K562 (cell line): ENCODE measurements around the gene GLT1D1. TPM values are rescaled to one million over a fixed set of nuclear protein-coding genes. Genes with fewer than 3 reads are reported as not detected.
"Not testable (repeated sequence)": the region's sequence is repeated elsewhere in the genome, so short reads cannot be mapped to it uniquely, and the experiment has no call there.

ENCODE experiments used
- ATAC-seq: fragments of 200-7000 bp; cut with Tn5 transposase; 3 replicates; pipeline ENCODE4 v1.9.1; 2020; ENCODE audit warnings: moderate library complexity
- BruUV-seq: library from RNA; stranded (reverse); fragments of 400-500 nt; replicated peaks from 2 replicates; lab custom pipeline; 2021; lab: Mats Ljungman, UMichigan
- CTCF ChIA-PET: fragments of 300-600 bp; formaldehyde crosslinking; extraction: SDS; loops from one replicate; lab custom pipeline; 2021; ENCODE audit warnings: low intra/inter-chr PET ratio; lab: Yijun Ruan, JAX
- POLR2A ChIA-PET: fragments of 300-600, 350-650 bp; sonication (Branson Sonifier 250); formaldehyde crosslinking; extraction: SDS; loops from one replicate; lab custom pipeline; 2021; ENCODE audit warnings: antibody characterized with exemption, inconsistent platforms; lab: Yijun Ruan, JAX
- DNase-seq, 4 experiments: peaks; one replicate each; pipeline versions ENCODE4 v3.0.0 to v3.0.0-alpha.2; 2011 to 2018; ENCODE audit warnings: low spot score in 3 of 4, mixed read lengths in 3 of 4; ENCODE audit errors: extremely low read depth in 1 of 4
- FAIRE-seq: peaks from 2 replicates; lab custom pipeline; 2011; peaks lifted over from hg19 to GRCh38; lab: Jason Lieb, UNC
- H2AFZ ChIP-seq: 2 replicates; pipeline ENCODE4 v1.6.0; 2011; ENCODE audit warnings: low read depth, low read length, control low read depth, inconsistent platforms
- H3K27ac ChIP-seq: fragments of 200-600 bp; 3 replicates; pipeline ENCODE4 v1.8.0; 2011; ENCODE audit warnings: low read depth, mild to moderate bottlenecking, control low read depth, inconsistent platforms, low read length, moderate library complexity, mixed read lengths; ENCODE audit errors: extremely low read depth
- H3K27me3 ChIP-seq, 2 experiments: fragments of 300-600 bp in 1 of 2; 2 replicates in 1 of 2; 3 replicates in 1 of 2; pipeline versions ENCODE4 v1.6.0 to v1.8.0; 2011; ENCODE audit warnings: inconsistent platforms in 2 of 2, low read length in 2 of 2, mild to moderate bottlenecking in 1 of 2, mixed read lengths in 1 of 2, moderate library complexity in 1 of 2; ENCODE audit not compliant: control insufficient read depth in 2 of 2, insufficient read depth in 2 of 2
- H3K36me3 ChIP-seq: fragments of 300-600 bp; 3 replicates; pipeline ENCODE4 v1.8.0; 2011; ENCODE audit warnings: mild to moderate bottlenecking, low read length, inconsistent platforms; ENCODE audit not compliant: control insufficient read depth, insufficient read depth
- H3K4me1 ChIP-seq, 2 experiments: fragments of 200-600 bp in 1 of 2; replicated peaks in 1 of 2; 2 replicates in 1 of 2; 3 replicates in 1 of 2; pipeline versions ENCODE4 v1.5.1 to v1.8.0; 2011; ENCODE audit warnings: inconsistent platforms in 2 of 2, low read length in 2 of 2, mild to moderate bottlenecking in 1 of 2, mixed read lengths in 1 of 2, moderate library complexity in 1 of 2; ENCODE audit not compliant: control insufficient read depth in 2 of 2, insufficient read depth in 2 of 2
- H3K4me2 ChIP-seq: 2 replicates; pipeline ENCODE4 v1.6.1; 2011; ENCODE audit warnings: low read length, control low read depth, inconsistent platforms, mixed read lengths; ENCODE audit not compliant: insufficient read depth
- H3K4me3 ChIP-seq: fragments of 200-600 bp; sonication (generic), shearing (Covaris generic); 2 replicates; pipeline ENCODE4 v1.5.1; 2016; ENCODE audit warnings: control low read depth, inconsistent platforms
- H3K79me2 ChIP-seq: fragments of 200-600 bp; 3 replicates; pipeline ENCODE4 v1.8.0; 2011; ENCODE audit warnings: low read length, inconsistent platforms; ENCODE audit not compliant: control insufficient read depth, insufficient read depth
- H3K9ac ChIP-seq, 2 experiments: 2 replicates each; pipeline versions ENCODE4 v1.6.0 to v1.6.1; 2011; ENCODE audit warnings: low read depth in 2 of 2, low read length in 2 of 2, control low read depth in 1 of 2, inconsistent platforms in 1 of 2, mild to moderate bottlenecking in 1 of 2, mixed read lengths in 1 of 2; ENCODE audit not compliant: insufficient read depth in 1 of 2
- H3K9me1 ChIP-seq: one replicate; pipeline ENCODE4 v1.6.0; 2011; ENCODE audit warnings: inconsistent platforms, mild to moderate bottlenecking, low read length, moderate library complexity; ENCODE audit not compliant: control insufficient read depth, insufficient read depth
- H3K9me3 ChIP-seq: replicated peaks from 2 replicates; pipeline ENCODE4 v1.5.1; 2011; ENCODE audit warnings: low read depth, low read length, inconsistent platforms; ENCODE audit not compliant: control insufficient read depth, insufficient read depth
- H4K20me1 ChIP-seq: replicated peaks from 2 replicates; pipeline ENCODE4 v1.6.1; 2011; ENCODE audit warnings: low read length, inconsistent platforms, mixed read lengths; ENCODE audit not compliant: control insufficient read depth, insufficient read depth
- COPS2 ChIP-seq: fragments of 450-650 bp; conservative IDR thresholded peaks from 2 replicates; pipeline ENCODE4 v1.6.1; 2016; ENCODE audit warnings: mild to moderate bottlenecking, moderate library complexity
- HDGF ChIP-seq: fragments of 450-650 bp; IDR thresholded peaks from 2 replicates; pipeline ENCODE4 v1.6.1; 2016
- IRF9 ChIP-seq: fragments of 450-650 bp; IDR thresholded peaks from 2 replicates; pipeline ENCODE4 v1.6.1; 2016; ENCODE audit warnings: missing biosample characterization, missing genetic modification characterization
- KAT7 ChIP-seq: sonication (generic); formaldehyde crosslinking; IDR thresholded peaks from 2 replicates; pipeline ENCODE4 v1.8.0; 2022; ENCODE audit warnings: missing genetic modification reagents, mild to moderate bottlenecking, borderline replicate concordance
- MYC ChIP-seq, 2 experiments: fragments of 250-450 bp in 1 of 2; sonication (Bioruptor Pico) in 1 of 2; IDR thresholded peaks; 2 replicates each; pipeline versions ENCODE4 v1.5.1 to v1.6.1; 2012 to 2021; ENCODE audit warnings: low read depth in 2 of 2, borderline replicate concordance in 1 of 2, improper control_type of control experiment in 1 of 2, low read length in 1 of 2, mild to moderate bottlenecking in 1 of 2, moderate library complexity in 1 of 2
- NR3C1 ChIP-seq: sonication (generic); formaldehyde crosslinking; IDR thresholded peaks from 2 replicates; pipeline ENCODE4 v1.8.1; 2022; ENCODE audit warnings: missing genetic modification reagents
- ZBTB49 ChIP-seq: sonication (generic); formaldehyde crosslinking; IDR thresholded peaks from 2 replicates; pipeline ENCODE4 v1.8.0; 2022; ENCODE audit warnings: missing genetic modification reagents, mild to moderate bottlenecking, borderline replicate concordance
- ZBTB5 ChIP-seq: fragments of 450-650 bp; IDR thresholded peaks from 2 replicates; pipeline ENCODE4 v1.6.1; 2017; ENCODE audit warnings: antibody characterized with exemption
- ZNF3 ChIP-seq: fragments of 250-450 bp; sonication (Bioruptor Pico); IDR thresholded peaks from 2 replicates; pipeline ENCODE4 v1.5.0; 2021; ENCODE audit warnings: mild to moderate bottlenecking, moderate library complexity
- WGBS: fragments of 100-300 bp; shearing (Covaris generic); methylation state at CpG from one replicate; pipeline ENCODE4 v1.1.6; 2016; ENCODE audit warnings: low coverage, mixed read lengths; ENCODE audit not compliant: insufficient coverage; ENCODE audit errors: missing lambda C conversion rate; 5-methylcytosine and 5-hydroxymethylcytosine counted together
- in situ Hi-C: fragments of 300-500 bp; cut with MboI; formaldehyde crosslinking; loops from 4 replicates; pipeline ENCODE4 v1.15.0; 2018; ENCODE audit warnings: inconsistent platforms, mixed read lengths
- intact Hi-C: fragments of 100-400 bp; cut with micrococcal nuclease; formaldehyde crosslinking; loops from 2 replicates; pipeline ENCODE4 v1.14.2; 2022
- polyA plus RNA-seq, 8 experiments: library from polyadenylated mRNA; depleted of rRNA in 4 of 8; stranded (reverse) in 5 of 8; unstranded in 3 of 8; fragments of >200 nt; fragmentation: Nextera tagmentation in 2 of 8; fragmentation: Illumina TruSeq in 1 of 8; extraction: Ambion mirVana in 2 of 8; extraction: Trizol in 1 of 8; gene quantifications; 2 replicates each; pipeline versions ENCODE4 v1.2.1 to v1.2.3, GENCODE V29; 2011 to 2014; ENCODE audit warnings: inconsistent platforms in 1 of 8, missing spikeins in 1 of 8
- total RNA-seq, 7 experiments: library from RNA; depleted of rRNA in 6 of 7; stranded (reverse); fragments of >200 nt in 6 of 7; fragmentation: Illumina TruSeq in 2 of 7; extraction: Trizol in 2 of 7; gene quantifications; 2 replicates each; pipeline versions ENCODE4 v1.2.1 to v1.2.3, GENCODE V29; 2011 to 2021; ENCODE audit warnings: low replicate concordance in 1 of 7
- TF ChIP-seq, protein P1 (sequence below): fragments of 250-450 bp; sonication (Bioruptor Pico); IDR thresholded peaks from 2 replicates; pipeline ENCODE4 v1.5.0; 2021; ENCODE audit warnings: mild to moderate bottlenecking, borderline replicate concordance

GLT1D1 gene
- total and polyA plus RNA-seq, 9 of the 15 experiments (the other 6 are each of a cell fraction or from before 2014, with no cell fraction given) = 0.04 TPM; not detected in 8

- TF ChIP-seq IRF9 (tag) (no peak), ZNF3 (no peak), NR3C1 (CRISPR knock-in tag) (no peak), ZBTB49 (no peak), COPS2 (no peak), MYC (IDR thresholded peaks at IDR 0.05; ENCODE audit: low read depth, low read length) (no peak), MYC (CRISPR knock-in tag; IDR thresholded peaks at IDR 0.05; ENCODE audit: borderline replicate concordance, low read depth) (no peak), ZBTB5 (no peak), KAT7 (CRISPR knock-in tag) (no peak), HDGF (no peak)
- TF ChIP-seq, protein P1, sequence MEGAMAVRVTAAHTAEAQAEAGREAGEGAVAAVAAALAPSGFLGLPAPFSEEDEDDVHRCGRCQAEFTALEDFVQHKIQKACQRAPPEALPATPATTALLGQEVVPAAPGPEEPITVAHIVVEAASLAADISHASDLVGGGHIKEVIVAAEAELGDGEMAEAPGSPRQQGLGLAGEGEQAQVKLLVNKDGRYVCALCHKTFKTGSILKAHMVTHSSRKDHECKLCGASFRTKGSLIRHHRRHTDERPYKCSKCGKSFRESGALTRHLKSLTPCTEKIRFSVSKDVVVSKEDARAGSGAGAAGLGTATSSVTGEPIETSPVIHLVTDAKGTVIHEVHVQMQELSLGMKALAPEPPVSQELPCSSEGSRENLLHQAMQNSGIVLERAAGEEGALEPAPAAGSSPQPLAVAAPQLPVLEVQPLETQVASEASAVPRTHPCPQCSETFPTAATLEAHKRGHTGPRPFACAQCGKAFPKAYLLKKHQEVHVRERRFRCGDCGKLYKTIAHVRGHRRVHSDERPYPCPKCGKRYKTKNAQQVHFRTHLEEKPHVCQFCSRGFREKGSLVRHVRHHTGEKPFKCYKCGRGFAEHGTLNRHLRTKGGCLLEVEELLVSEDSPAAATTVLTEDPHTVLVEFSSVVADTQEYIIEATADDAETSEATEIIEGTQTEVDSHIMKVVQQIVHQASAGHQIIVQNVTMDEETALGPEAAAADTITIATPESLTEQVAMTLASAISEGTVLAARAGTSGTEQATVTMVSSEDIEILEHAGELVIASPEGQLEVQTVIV (CRISPR knock-in tag) = no peak
These were observed 2.9 kb upstream of the GLT1D1 start (continued) for GRCh38 chr12:128850400-128850799.

DNA sequence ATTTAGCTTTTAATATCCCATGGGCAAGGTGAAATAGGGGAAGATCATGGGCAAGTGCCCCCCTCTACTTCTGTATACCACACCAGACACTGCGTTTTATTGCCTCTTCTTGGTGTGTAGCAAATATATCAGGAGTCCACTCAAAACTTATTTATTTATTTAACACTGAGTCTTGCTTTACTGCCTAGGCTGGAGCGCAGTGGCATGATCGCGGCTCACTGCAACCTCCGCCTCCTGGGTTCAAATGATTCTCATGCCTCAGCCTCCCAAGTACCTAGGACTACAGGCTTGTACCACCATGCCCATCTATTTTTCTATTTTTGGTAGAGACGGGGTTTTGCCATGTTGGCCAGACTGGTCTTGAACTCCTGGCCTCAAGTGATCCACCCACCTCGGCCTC is 1.8 kb upstream of the GLT1D1 start:
- H3K4me2 ChIP-seq, H3K36me3 ChIP-seq, CTCF ChIA-PET, H3K9me3 ChIP-seq, H2AFZ ChIP-seq, H3K4me3 ChIP-seq, H3K27ac ChIP-seq, H3K9ac ChIP-seq, FAIRE-seq, H4K20me1 ChIP-seq, H3K9me1 ChIP-seq, H3K4me1 ChIP-seq, intact Hi-C loops, BruUV-seq, in situ Hi-C loops, DNase-seq, ATAC-seq, H3K79me2 ChIP-seq: not testable (repeated sequence)
- WGBS = 14% methylated on average over 7 of the region's 7 CpGs
- POLR2A ChIA-PET = interaction anchor here (0.8 kb wide), 1 partner anchor 14 kb away, joined by 3 read pairs; no protein-coding TSS in a partner anchor
- H3K27me3 ChIP-seq = peaks cover 15 to 42% of the 10 kb centered on the region in 2 experiments
